ENCODE measurements around the gene POT1. TPM values are rescaled to one million over a fixed set of nuclear protein-coding genes. Genes with fewer than 3 reads are reported as not detected.

The POT1 gene
- total and polyA plus RNA-seq, 2 of the 4 experiments (the other 2 are of a cell fraction) = 12.7 to 28.5 TPM

DNA sequence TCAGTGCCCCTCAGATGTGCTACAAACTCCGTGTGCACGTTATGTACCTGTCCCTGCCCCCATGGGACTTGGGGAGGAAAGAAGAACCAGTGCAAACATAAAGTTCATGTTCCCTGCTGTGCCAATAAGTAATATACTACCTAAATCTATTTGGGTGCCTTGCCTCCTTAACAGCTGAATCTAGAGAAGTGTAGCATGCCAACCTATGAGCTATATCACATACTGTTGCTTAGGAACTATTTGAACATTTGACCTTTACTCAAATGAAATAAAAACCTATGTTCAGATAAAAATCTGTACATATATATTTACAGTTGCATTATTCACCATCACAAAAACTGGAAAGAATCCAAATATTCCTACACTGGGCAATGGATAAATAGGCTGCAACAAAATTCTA, 9.8 kb downstream of the POT1 start:
- Histone ChIP-seq H3K27ac (ENCODE audit: insufficient read depth, low read length) (no peak overlapping the region), H3K4me1 (ENCODE audit: control insufficient read depth, insufficient read depth, low read length) (no peaks in the 10 kb centered on the region), H3K79me1 (ENCODE audit: low read depth in 1 of 2, low read length in 2 of 2) (peaks cover 19 to 20% of the 10 kb centered on the region in 2 experiments), H3K14ac (replicated peaks; ENCODE audit: low read depth, low read length) (no peak overlapping the region), H2BK5ac (ENCODE audit: low read depth, low read length, poor library complexity, severe bottlenecking) (no peak overlapping the region), H3K18ac (ENCODE audit: low read depth, low read length) (no peak overlapping the region), H3K4me3 (ENCODE audit: insufficient read depth, low read depth, low read length) (no peak overlapping the region), H3K27me3 (ENCODE audit: control insufficient read depth, insufficient read depth, low read length) (no peaks in the 10 kb centered on the region), H2BK120ac (ENCODE audit: low read depth, low read length) (no peak overlapping the region), H3K23ac (ENCODE audit: low read depth, low read length) (no peak overlapping the region), H2AFZ (replicated peaks; ENCODE audit: low read length, poor library complexity) (no peak overlapping the region), H4K5ac (ENCODE audit: low read depth, low read length) (no peak overlapping the region), H2BK15ac (ENCODE audit: low read depth, low read length) (no peak overlapping the region), H3K4ac (ENCODE audit: low read depth, low read length) (no peak overlapping the region), H3K56ac (ENCODE audit: extremely low read depth, insufficient read depth, low read length) (no peak overlapping the region), H4K20me1 (ENCODE audit: insufficient read depth, low read length) (no peaks in the 10 kb centered on the region), H4K8ac (ENCODE audit: low read depth in 2 of 2, low read length in 2 of 2) (no peak overlapping the region), H2AK5ac (ENCODE audit: low read depth, low read length) (no peak overlapping the region), H3K9me3 (ENCODE audit: control insufficient read depth, insufficient read depth, low read length) (no peaks in the 10 kb centered on the region), H3K9ac (ENCODE audit: low read depth, low read length) (no peak overlapping the region), H2AK9ac (replicated peaks; ENCODE audit: low read depth, low read length, poor library complexity) (no peak overlapping the region), H3K4me2 (ENCODE audit: low read depth, low read length) (no peak overlapping the region), H3K36me3 (ENCODE audit: control insufficient read depth, insufficient read depth, low read length) (no peaks in the 10 kb centered on the region), H3K9me1 (ENCODE audit: insufficient read depth, low read length) (0 out of 2 replicates have a peak, but pooled peaks cover 3% of the 10 kb centered on the region), H4K91ac (ENCODE audit: insufficient read depth, low read depth, low read length) (no peak overlapping the region), H2BK20ac (ENCODE audit: low read depth, low read length) (no peak overlapping the region)
- TF ChIP-seq MXI1 (IDR thresholded peaks at IDR 0.05; ENCODE audit: borderline replicate concordance, low read depth, low read length) (no peak), RAD21 (IDR thresholded peaks at IDR 0.05; ENCODE audit: low read length) (no peak), SMC3 (IDR thresholded peaks at IDR 0.05; ENCODE audit: low read depth, low read length) (no peak), MAZ (IDR thresholded peaks at IDR 0.05; ENCODE audit: borderline replicate concordance, low read depth, low read length) (no peak), FOS (IDR thresholded peaks at IDR 0.05; ENCODE audit: low read depth, low read length) (no peak)
- intact Hi-C loops (cut with micrococcal nuclease) = no loop called here
- POLR2A ChIA-PET (ENCODE audit: unreplicated experiment) = no interaction called here
- CTCF ChIA-PET = interaction anchor here (1.1 kb wide), 1 partner anchor 140 kb away, joined by 3 read pairs; no protein-coding TSS in a partner anchor
- BruUV-seq (replicated peaks) = no TSS peak
- no peak for DNase-seq
- in situ Hi-C loops (cut with MboI; ENCODE audit: low sequenced_read_pairs) = no loop called here
- no CpG with 5 or more reads among the region's 2 CpGs for WGBS, 2 experiments (ENCODE audit: extremely low coverage in 2 of 2, insufficient read length in 1 of 2)
- no peak for ATAC-seq (ENCODE audit: low read depth)
- dilution Hi-C loops (cut with HindIII; ENCODE audit: low sequenced_read_pairs, unreplicated experiment) = no loop called here

All from IMR-90 (cell line).